RWPE2 (cell line): Measurements from ENCODE around the gene ACTBL2.

Experiments used
- ATAC-seq: fragments of 200-7000 bp; cut with Tn5 transposase; 3 replicates; pipeline ENCODE4 v1.9.1; 2021; ENCODE audit warnings: low read depth
- DNase-seq: peaks from one replicate; pipeline ENCODE4 v3.0.0-alpha.2; 2020; ENCODE audit warnings: low spot score
- H3K27ac ChIP-seq: fragments of 450-650 bp; 2 replicates; pipeline ENCODE4 v1.5.1; 2017; ENCODE audit warnings: mild to moderate bottlenecking; ENCODE audit not compliant: poor library complexity, severe bottlenecking
- H3K27me3 ChIP-seq: fragments of 250-450 bp; sonication (Bioruptor Pico); 2 replicates; pipeline ENCODE4 v1.5.1; 2021; ENCODE audit warnings: mild to moderate bottlenecking, moderate library complexity; ENCODE audit not compliant: insufficient read depth, poor library complexity, severe bottlenecking
- H3K36me3 ChIP-seq: fragments of 250-450 bp; sonication (Bioruptor Pico); 2 replicates; pipeline ENCODE4 v1.5.1; 2020; ENCODE audit warnings: low read depth, mild to moderate bottlenecking, moderate library complexity
- H3K4me1 ChIP-seq: fragments of 250-450 bp; sonication (Bioruptor Pico); 2 replicates; pipeline ENCODE4 v1.5.1; 2021; ENCODE audit warnings: mild to moderate bottlenecking, moderate library complexity; ENCODE audit not compliant: insufficient read depth, poor library complexity, severe bottlenecking
- H3K4me3 ChIP-seq: fragments of 250-450 bp; sonication (Bioruptor Pico); 2 replicates; pipeline ENCODE4 v1.5.1; 2021; ENCODE audit warnings: mild to moderate bottlenecking, moderate library complexity; ENCODE audit not compliant: severe bottlenecking
- H3K9me3 ChIP-seq: fragments of 250-450 bp; sonication (Bioruptor Pico); 2 replicates; pipeline ENCODE4 v1.5.1; 2021; ENCODE audit warnings: mild to moderate bottlenecking, moderate library complexity; ENCODE audit not compliant: severe bottlenecking
- TF ChIP-seq, protein P1 (sequence below): fragments of 450-650 bp; IDR thresholded peaks from one replicate; pipeline ENCODE4 v1.5.1; 2017; ENCODE audit warnings: mild to moderate bottlenecking, moderate library complexity; ENCODE audit not compliant: poor library complexity, severe bottlenecking

Gene ACTBL2

DNA sequence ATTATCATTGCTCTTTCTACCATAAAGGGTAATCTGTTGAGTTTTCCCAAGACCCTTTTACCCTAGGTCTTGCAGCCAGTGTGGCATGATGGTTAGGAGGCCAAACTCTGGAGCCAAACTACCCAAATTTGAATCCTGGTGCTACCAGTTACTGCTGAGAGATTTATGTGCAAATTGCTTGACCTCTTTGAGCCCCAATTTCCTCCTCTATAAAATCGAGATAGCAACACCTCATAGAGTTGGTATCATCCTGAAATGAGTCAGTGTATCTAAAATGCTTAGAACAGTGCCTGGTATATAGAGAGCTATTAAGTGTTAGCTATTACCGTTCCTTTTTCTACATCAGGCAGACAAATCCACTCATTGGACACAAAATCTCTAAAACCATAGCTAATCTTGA is 43.0 kb downstream of the ACTBL2 start:
- no peaks in the 10 kb centered on the region for H3K27me3 ChIP-seq
- no peak for ATAC-seq
- no peak for DNase-seq
- H3K9me3 ChIP-seq: no peaks in the 10 kb centered on the region
- TF ChIP-seq, protein P1, sequence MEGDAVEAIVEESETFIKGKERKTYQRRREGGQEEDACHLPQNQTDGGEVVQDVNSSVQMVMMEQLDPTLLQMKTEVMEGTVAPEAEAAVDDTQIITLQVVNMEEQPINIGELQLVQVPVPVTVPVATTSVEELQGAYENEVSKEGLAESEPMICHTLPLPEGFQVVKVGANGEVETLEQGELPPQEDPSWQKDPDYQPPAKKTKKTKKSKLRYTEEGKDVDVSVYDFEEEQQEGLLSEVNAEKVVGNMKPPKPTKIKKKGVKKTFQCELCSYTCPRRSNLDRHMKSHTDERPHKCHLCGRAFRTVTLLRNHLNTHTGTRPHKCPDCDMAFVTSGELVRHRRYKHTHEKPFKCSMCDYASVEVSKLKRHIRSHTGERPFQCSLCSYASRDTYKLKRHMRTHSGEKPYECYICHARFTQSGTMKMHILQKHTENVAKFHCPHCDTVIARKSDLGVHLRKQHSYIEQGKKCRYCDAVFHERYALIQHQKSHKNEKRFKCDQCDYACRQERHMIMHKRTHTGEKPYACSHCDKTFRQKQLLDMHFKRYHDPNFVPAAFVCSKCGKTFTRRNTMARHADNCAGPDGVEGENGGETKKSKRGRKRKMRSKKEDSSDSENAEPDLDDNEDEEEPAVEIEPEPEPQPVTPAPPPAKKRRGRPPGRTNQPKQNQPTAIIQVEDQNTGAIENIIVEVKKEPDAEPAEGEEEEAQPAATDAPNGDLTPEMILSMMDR: no peak
- H3K4me3 ChIP-seq: no peak overlapping the region
- no peaks in the 10 kb centered on the region for H3K36me3 ChIP-seq
- H3K4me1 ChIP-seq: peaks cover 33% of the 10 kb centered on the region
- no peak overlapping the region for H3K27ac ChIP-seq

DNA sequence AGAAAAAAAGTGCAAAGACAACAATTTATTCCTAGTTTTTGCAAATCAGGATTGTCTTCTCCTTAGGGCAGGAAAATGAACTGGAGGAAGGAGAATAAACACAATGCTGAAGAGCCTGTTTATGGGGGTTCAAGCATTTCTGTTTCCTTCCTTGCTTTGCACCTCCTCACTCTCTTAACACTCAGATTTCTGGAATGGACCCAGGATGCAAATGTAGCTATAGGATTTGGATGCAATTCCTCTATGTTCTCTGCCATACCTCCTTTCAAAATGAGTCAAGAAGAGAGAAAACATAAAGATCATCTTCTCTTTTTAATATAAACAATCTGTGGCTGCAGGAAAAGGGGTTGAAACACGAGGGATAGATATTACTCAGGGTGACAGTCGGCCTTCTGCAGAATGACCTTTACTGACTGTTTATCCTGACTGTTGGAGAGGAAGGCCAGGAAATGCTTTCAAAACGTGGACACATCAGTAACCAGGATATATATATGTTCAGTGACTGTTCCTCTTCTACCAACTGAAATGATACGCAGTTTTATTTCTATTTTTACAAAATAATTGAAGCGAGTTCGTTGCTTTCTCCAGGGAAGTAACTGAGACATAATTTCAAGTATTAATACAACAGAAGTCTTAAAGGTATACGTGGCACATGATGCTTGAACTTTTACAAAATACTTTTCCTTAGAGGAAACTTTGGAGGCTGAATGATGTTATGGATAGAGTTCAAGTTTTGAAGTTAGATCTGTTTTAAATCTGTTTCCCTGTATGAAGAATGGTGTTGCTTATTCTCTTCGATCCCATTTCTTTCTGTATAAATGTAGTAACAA is 44.4 kb downstream of the ACTBL2 start:
- no peak for ATAC-seq
- peaks cover 33% of the 10 kb centered on the region for H3K4me1 ChIP-seq

DNA sequence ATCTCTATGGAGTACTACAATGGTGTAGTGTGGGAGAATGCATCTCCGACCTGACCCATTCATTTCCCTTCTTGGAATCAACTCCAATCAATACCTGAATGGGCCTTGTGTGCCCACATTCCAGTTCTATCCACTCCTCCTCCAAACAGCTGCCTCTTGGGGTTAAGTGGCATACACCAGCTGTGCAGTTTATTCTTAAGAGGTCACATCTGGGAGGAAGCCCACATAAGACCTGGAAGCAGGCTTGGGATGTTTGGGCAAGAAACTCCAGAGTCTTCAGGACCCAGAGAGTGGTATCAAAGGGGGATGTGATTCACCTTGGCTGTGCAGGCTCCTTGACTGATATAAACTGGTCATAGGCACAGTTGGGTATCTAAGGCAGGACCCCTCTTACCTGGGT is 46.0 kb downstream of the ACTBL2 start:
- no peak for ATAC-seq
- H3K36me3 ChIP-seq: no peaks in the 10 kb centered on the region
- peak overlapping the region; percentile 78 for H3K27ac ChIP-seq
- H3K27me3 ChIP-seq: no peaks in the 10 kb centered on the region
- no peaks in the 10 kb centered on the region for H3K9me3 ChIP-seq
- no peak for DNase-seq
- no peak overlapping the region for H3K4me3 ChIP-seq
- H3K4me1 ChIP-seq: peaks cover 21% of the 10 kb centered on the region
- TF ChIP-seq, protein P1: no peak

More for the DNA sequence above, 44.4 kb downstream of the ACTBL2 start:
- no peaks in the 10 kb centered on the region for H3K9me3 ChIP-seq
- H3K27me3 ChIP-seq: no peaks in the 10 kb centered on the region
- no peak for DNase-seq
- H3K4me3 ChIP-seq: no peak overlapping the region
- no peaks in the 10 kb centered on the region for H3K36me3 ChIP-seq
- no peak overlapping the region for H3K27ac ChIP-seq
- TF ChIP-seq, protein P1: no peak

DNA sequence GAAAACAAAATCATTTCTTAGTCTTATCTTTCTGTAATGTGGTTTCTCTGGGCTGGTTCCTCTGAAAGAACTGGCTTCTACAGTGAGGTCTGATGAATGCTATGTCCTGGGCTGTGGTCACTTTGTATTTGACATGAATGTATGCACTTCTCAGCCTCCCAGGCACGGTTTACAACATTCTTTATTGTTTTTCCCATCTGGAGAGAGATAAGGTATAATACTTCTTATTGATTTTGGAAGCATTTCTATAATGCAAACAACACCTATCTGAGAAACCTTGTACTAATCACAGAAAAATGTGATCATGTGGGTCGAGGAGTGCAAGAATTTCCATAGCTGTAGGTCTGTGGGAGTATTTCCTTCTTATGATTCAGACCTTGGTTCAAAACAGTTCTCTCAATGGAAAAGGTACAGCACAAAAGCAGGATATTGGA is 46.9 kb downstream of the ACTBL2 start:
- no peaks in the 10 kb centered on the region for H3K27me3 ChIP-seq
- H3K4me3 ChIP-seq: no peak overlapping the region
- ATAC-seq: peak; percentile 97
- H3K36me3 ChIP-seq: no peaks in the 10 kb centered on the region
- H3K9me3 ChIP-seq: no peaks in the 10 kb centered on the region
- peaks cover 14% of the 10 kb centered on the region for H3K4me1 ChIP-seq
- DNase-seq: no peak
- peak overlapping the region; percentile 78 for H3K27ac ChIP-seq
- TF ChIP-seq, protein P1: no peak

DNA sequence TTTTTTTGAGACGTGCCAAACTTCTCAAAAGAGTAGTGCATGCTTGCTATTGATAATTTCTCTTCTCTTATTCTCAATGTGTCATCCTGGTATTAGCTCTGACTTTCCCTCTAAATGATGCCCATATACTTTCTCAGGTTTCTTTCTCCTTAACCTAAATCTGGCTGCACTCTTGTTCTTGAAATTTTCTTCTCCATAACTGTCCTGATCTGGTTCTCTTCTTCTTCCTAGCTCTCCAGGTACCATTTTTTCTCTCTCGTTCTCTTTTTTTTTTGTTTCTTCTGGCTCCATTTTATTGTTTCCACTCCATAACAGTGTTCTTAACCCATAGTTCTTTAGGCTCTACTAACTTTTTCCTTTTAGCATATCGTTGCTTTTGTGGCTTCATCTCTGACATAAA is 47.9 kb downstream of the ACTBL2 start:
- peak overlapping the region; percentile 78 for H3K27ac ChIP-seq
- no peaks in the 10 kb centered on the region for H3K27me3 ChIP-seq
- no peaks in the 10 kb centered on the region for H3K9me3 ChIP-seq
- no peak for DNase-seq
- no peak for ATAC-seq
- TF ChIP-seq, protein P1: no peak
- H3K4me3 ChIP-seq: no peak overlapping the region
- peaks cover 14% of the 10 kb centered on the region for H3K4me1 ChIP-seq
- H3K36me3 ChIP-seq: no peaks in the 10 kb centered on the region
